IMR-90 (cell line): Measurements from ENCODE around the gene SASS6. TPM values are rescaled to one million over a fixed set of nuclear protein-coding genes. Genes with fewer than 3 reads are reported as not detected.

Experiments used
- ATAC-seq: fragments of 200-7000 bp; cut with Tn5 transposase; 2 replicates; pipeline ENCODE4 v1.9.1; 2020; ENCODE audit warnings: low read depth, mild to moderate bottlenecking, moderate library complexity
- BruUV-seq: library from RNA; stranded (reverse); fragments of 400-500 nt; replicated peaks from 2 replicates; lab custom pipeline; 2021; lab: Mats Ljungman, UMichigan
- CTCF ChIA-PET: fragments of 300-600 bp; formaldehyde crosslinking; extraction: SDS; loops from one replicate; lab custom pipeline; 2021; ENCODE audit warnings: antibody characterized with exemption; lab: Yijun Ruan, JAX
- POLR2A ChIA-PET: fragments of 300-600 bp; sonication (Branson Sonifier 250); formaldehyde crosslinking; loops from one replicate; lab custom pipeline; 2022; ENCODE audit warnings: antibody characterized with exemption; ENCODE audit not compliant: unreplicated experiment; lab: Charles Lee
- DNase-seq: peaks from one replicate; pipeline ENCODE4 v3.0.0; 2013
- H2AFZ ChIP-seq: replicated peaks from 2 replicates; pipeline ENCODE3; 2013; ENCODE audit warnings: low read length, mild to moderate bottlenecking; ENCODE audit not compliant: poor library complexity
- H2AK5ac ChIP-seq: 2 replicates; pipeline ENCODE4 v1.6.1; 2013; ENCODE audit warnings: low read depth, low read length, inconsistent platforms
- H2AK9ac ChIP-seq: replicated peaks from 2 replicates; pipeline ENCODE3; 2013; ENCODE audit warnings: mild to moderate bottlenecking, low read depth, low read length, moderate library complexity; ENCODE audit not compliant: poor library complexity
- H2BK120ac ChIP-seq: 2 replicates; pipeline ENCODE4 v1.6.1; 2013; ENCODE audit warnings: low read depth, low read length, inconsistent platforms
- H2BK15ac ChIP-seq: 3 replicates; pipeline ENCODE4 v1.6.1; 2013; ENCODE audit warnings: low read depth, low read length, inconsistent platforms
- H2BK20ac ChIP-seq: 2 replicates; pipeline ENCODE4 v1.6.1; 2013; ENCODE audit warnings: low read depth, mild to moderate bottlenecking, inconsistent platforms, low read length, moderate library complexity
- H2BK5ac ChIP-seq: 2 replicates; pipeline ENCODE4 v1.6.1; 2013; ENCODE audit warnings: mild to moderate bottlenecking, low read depth, low read length, inconsistent platforms; ENCODE audit not compliant: poor library complexity, severe bottlenecking
- H3K14ac ChIP-seq: replicated peaks from 2 replicates; pipeline ENCODE4 v1.6.1; 2013; ENCODE audit warnings: low read depth, low read length, inconsistent platforms
- H3K18ac ChIP-seq: 2 replicates; pipeline ENCODE4 v1.6.1; 2013; ENCODE audit warnings: low read depth, low read length, control low read depth
- H3K23ac ChIP-seq: 2 replicates; pipeline ENCODE4 v1.6.1; 2013; ENCODE audit warnings: low read depth, low read length, inconsistent platforms
- H3K27ac ChIP-seq: 2 replicates; pipeline ENCODE4 v1.5.1; 2013; ENCODE audit warnings: mild to moderate bottlenecking, control low read depth, low read length; ENCODE audit not compliant: insufficient read depth
- H3K27me3 ChIP-seq: 2 replicates; pipeline ENCODE4 v1.6.1; 2013; ENCODE audit warnings: low read length; ENCODE audit not compliant: control insufficient read depth, insufficient read depth
- H3K36me3 ChIP-seq: 2 replicates; pipeline ENCODE4 v1.6.1; 2013; ENCODE audit warnings: low read length, mixed read lengths; ENCODE audit not compliant: control insufficient read depth, insufficient read depth
- H3K4ac ChIP-seq: 2 replicates; pipeline ENCODE4 v1.6.1; 2013; ENCODE audit warnings: low read depth, low read length, inconsistent platforms
- H3K4me1 ChIP-seq: 2 replicates; pipeline ENCODE4 v1.6.1; 2013; ENCODE audit warnings: low read length, mixed read lengths; ENCODE audit not compliant: control insufficient read depth, insufficient read depth
- H3K4me2 ChIP-seq: 2 replicates; pipeline ENCODE4 v1.6.1; 2013; ENCODE audit warnings: low read depth, mild to moderate bottlenecking, control low read depth, low read length, moderate library complexity
- H3K4me3 ChIP-seq: 2 replicates; pipeline ENCODE4 v1.5.1; 2013; ENCODE audit warnings: low read depth, mild to moderate bottlenecking, control low read depth, low read length, moderate library complexity; ENCODE audit not compliant: insufficient read depth
- H3K56ac ChIP-seq: 2 replicates; pipeline ENCODE4 v1.6.1; 2013; ENCODE audit warnings: low read length, inconsistent platforms; ENCODE audit not compliant: insufficient read depth; ENCODE audit errors: extremely low read depth
- H3K79me1 ChIP-seq, 2 experiments: 2 replicates each; pipeline ENCODE4 v1.6.1; 2013; ENCODE audit warnings: low read length in 2 of 2, inconsistent platforms in 1 of 2, low read depth in 1 of 2
- H3K9ac ChIP-seq: 2 replicates; pipeline ENCODE4 v1.6.1; 2013; ENCODE audit warnings: low read depth, low read length, control low read depth
- H3K9me1 ChIP-seq: 2 replicates; pipeline ENCODE4 v1.6.1; 2013; ENCODE audit warnings: low read length, inconsistent platforms; ENCODE audit not compliant: insufficient read depth
- H3K9me3 ChIP-seq: 2 replicates; pipeline ENCODE4 v1.6.1; 2013; ENCODE audit warnings: low read length; ENCODE audit not compliant: control insufficient read depth, insufficient read depth
- H4K20me1 ChIP-seq: 2 replicates; pipeline ENCODE4 v1.6.1; 2013; ENCODE audit warnings: low read length, inconsistent platforms; ENCODE audit not compliant: insufficient read depth
- H4K5ac ChIP-seq: 2 replicates; pipeline ENCODE4 v1.6.1; 2013; ENCODE audit warnings: mild to moderate bottlenecking, low read depth, low read length, control low read depth
- H4K8ac ChIP-seq, 2 experiments: 2 replicates each; pipeline ENCODE4 v1.6.1; 2013; ENCODE audit warnings: low read depth in 2 of 2, low read length in 2 of 2, control low read depth in 1 of 2, inconsistent platforms in 1 of 2
- H4K91ac ChIP-seq: 2 replicates; pipeline ENCODE4 v1.6.1; 2013; ENCODE audit warnings: low read depth, low read length, inconsistent platforms; ENCODE audit not compliant: insufficient read depth
- BHLHE40 ChIP-seq: fragments of 150-350 bp; IDR thresholded peaks from 2 replicates; pipeline ENCODE4 v1.6.1; 2016; ENCODE audit warnings: mild to moderate bottlenecking, low read depth, low read length
- CEBPB ChIP-seq: IDR thresholded peaks from 2 replicates; pipeline ENCODE4 v1.6.1; 2012; ENCODE audit warnings: low read depth, low read length, improper control_type of control experiment
- CHD1 ChIP-seq: IDR thresholded peaks from 2 replicates; pipeline ENCODE4 v1.6.1; 2012; ENCODE audit warnings: low read depth, low read length, improper control_type of control experiment
- CTCF ChIP-seq: conservative IDR thresholded peaks from 2 replicates; pipeline ENCODE4 v1.5.1; 2012; ENCODE audit warnings: mild to moderate bottlenecking, low read depth, low read length, improper control_type of control experiment
- ELK1 ChIP-seq: fragments of 150-350 bp; IDR thresholded peaks from 2 replicates; pipeline ENCODE4 v1.6.1; 2016; ENCODE audit warnings: low read depth, mild to moderate bottlenecking, low read length, moderate library complexity, borderline replicate concordance
- FOS ChIP-seq: fragments of 150-350 bp; IDR thresholded peaks from 2 replicates; pipeline ENCODE4 v1.6.1; 2016; ENCODE audit warnings: low read depth, low read length
- MAFK ChIP-seq: IDR thresholded peaks from 2 replicates; pipeline ENCODE4 v1.6.1; 2012; ENCODE audit warnings: low read depth, low read length, improper control_type of control experiment
- MXI1 ChIP-seq: IDR thresholded peaks from 2 replicates; pipeline ENCODE4 v1.6.1; 2012; ENCODE audit warnings: low read depth, mild to moderate bottlenecking, low read length, moderate library complexity, borderline replicate concordance
- NFE2L2 ChIP-seq: fragments of 150-350 bp; IDR thresholded peaks from 2 replicates; pipeline ENCODE4 v1.6.1; 2016; ENCODE audit warnings: low read depth, mild to moderate bottlenecking, low read length
- WGBS, 2 experiments: methylation state at CpG; one replicate each; pipeline versions ENCODE4 v1.1.5 to v1.1.7; 2013; ENCODE audit warnings: missing lambda C conversion rate in 2 of 2; ENCODE audit not compliant: insufficient read length in 1 of 2; ENCODE audit errors: extremely low coverage in 2 of 2; 5-methylcytosine and 5-hydroxymethylcytosine counted together
- dilution Hi-C: fragments of 300-500 bp; cut with HindIII; formaldehyde crosslinking; loops from one replicate; pipeline ENCODE4 v1.14.3; 2018; ENCODE audit warnings: low sequenced_read_pairs; ENCODE audit not compliant: unreplicated experiment
- in situ Hi-C: fragments of 300-500 bp; cut with MboI; formaldehyde crosslinking; loops from 3 replicates; pipeline ENCODE4 v1.14.3; 2019; ENCODE audit warnings: low sequenced_read_pairs, inconsistent platforms, mixed read lengths
- intact Hi-C: fragments of 100-400 bp; cut with micrococcal nuclease; formaldehyde crosslinking; loops from 2 replicates; pipeline ENCODE4 v1.10.0; 2022
- polyA plus RNA-seq, 3 experiments: library from polyadenylated mRNA; depleted of rRNA; stranded (reverse); fragments of >200 nt; gene quantifications; 2 replicates each; pipeline ENCODE4 v1.2.3, GENCODE V29; 2012; ENCODE audit warnings: low replicate concordance in 1 of 3
- total RNA-seq: library from RNA; depleted of rRNA; stranded (reverse); fragments of >200 nt; gene quantifications from 2 replicates; pipeline ENCODE4 v1.2.3, GENCODE V29; 2012

SASS6 gene
- total and polyA plus RNA-seq, 2 of the 4 experiments (the other 2 are of a cell fraction), result 1.1 to 2.7 TPM

- Histone ChIP-seq H3K79me1 (peaks cover 10 to 21% of the 10 kb centered on the region in 2 experiments; a peak in 3 of 4 replicates), H3K23ac (no peak overlapping the region), H4K8ac (no peak overlapping the region), H3K27me3 (no peaks in the 10 kb centered on the region), H3K4me3 (no peak overlapping the region), H4K5ac (no peak overlapping the region), H3K4ac (no peak overlapping the region), H3K9me1 (no peaks in the 10 kb centered on the region), H2BK120ac (no peak overlapping the region), H2AFZ (no peak overlapping the region), H2AK9ac (no peak overlapping the region), H3K18ac (no peak overlapping the region), H3K4me1 (no peaks in the 10 kb centered on the region), H3K9me3 (no peaks in the 10 kb centered on the region), H3K36me3 (peaks cover 29% of the 10 kb centered on the region), H2AK5ac (no peak overlapping the region), H2BK15ac (no peak overlapping the region), H3K14ac (no peak overlapping the region), H4K20me1 (peaks cover 2% of the 10 kb centered on the region; the same call in 1 of the 2 replicates), H4K91ac (no peak overlapping the region), H3K4me2 (no peak overlapping the region), H2BK5ac (no peak overlapping the region), H3K56ac (no peak overlapping the region), H3K27ac (no peak overlapping the region), H2BK20ac (no peak overlapping the region), H3K9ac (no peak overlapping the region)
- BruUV-seq, result no TSS peak
- 100% methylated on average over 1 of the region's 5 CpGs; no CpG with 5 or more reads in 1 of the 2 experiments for WGBS, 2 experiments
- ChIA-PET POLR2A (no interaction called here), CTCF (interaction anchor here (0.8 kb wide), 1 partner anchor 56 kb away, joined by 3 read pairs; the partner anchor contains the start of gene TRMT13)
- TF ChIP-seq ELK1 (no peak), CEBPB (no peak), BHLHE40 (no peak), FOS (no peak), NFE2L2 (no peak), CHD1 (no peak), MAFK (no peak), MXI1 (no peak), CTCF (no peak)
- dilution Hi-C loops (no loop called here), in situ Hi-C loops (no loop called here), intact Hi-C loops (no loop called here)
- no peak for ATAC-seq
- DNase-seq, result no peak
These were observed 55.2 kb downstream of the SASS6 start for GRCh38 chr1:100077531-100077930.
